PC-3 (cell line): ENCODE results near the gene FAM110A.

Experiments
- EZH2 ChIP-seq: fragments of 300-600 bp; sonication (generic); IDR thresholded peaks from one replicate; pipeline ENCODE4 v1.6.1; 2017; ENCODE audit warnings: antibody characterized with exemption, mild to moderate bottlenecking, low read length; ENCODE audit not compliant: unreplicated experiment
- EZH2phosphoT487 ChIP-seq: fragments of 300-600 bp; sonication (generic); IDR thresholded peaks from 2 replicates; pipeline ENCODE4 v1.6.1; 2018; ENCODE audit warnings: mild to moderate bottlenecking, antibody characterized with exemption, low read length, borderline replicate concordance
- TF ChIP-seq, protein P1 (sequence below): fragments of 300-600 bp; sonication (generic); conservative IDR thresholded peaks from 2 replicates; pipeline ENCODE4 v1.5.1; 2017; ENCODE audit warnings: antibody characterized with exemption, low read depth, mild to moderate bottlenecking, low read length

DNA sequence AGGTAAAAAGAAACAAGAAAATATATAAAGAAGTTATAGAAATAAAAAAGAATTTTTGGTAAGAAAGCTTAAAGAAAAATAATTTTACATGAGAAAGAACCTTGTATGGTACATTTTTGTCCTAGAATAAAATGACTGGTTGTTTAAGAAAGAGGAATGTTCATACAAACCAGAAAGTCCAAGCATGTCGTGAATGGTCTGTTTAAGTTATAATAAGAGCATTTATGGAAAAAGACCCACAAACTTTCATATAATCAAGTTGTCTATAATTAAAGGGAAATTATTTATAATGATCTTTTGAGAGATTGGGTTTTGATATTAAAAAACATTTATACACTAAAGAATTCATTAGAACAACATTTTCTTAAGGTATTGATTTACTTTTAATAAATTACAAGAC, 27.8 kb upstream of the FAM110A start:
- TF ChIP-seq EZH2phosphoT487 (no peak), EZH2 (no peak)
- TF ChIP-seq, protein P1, sequence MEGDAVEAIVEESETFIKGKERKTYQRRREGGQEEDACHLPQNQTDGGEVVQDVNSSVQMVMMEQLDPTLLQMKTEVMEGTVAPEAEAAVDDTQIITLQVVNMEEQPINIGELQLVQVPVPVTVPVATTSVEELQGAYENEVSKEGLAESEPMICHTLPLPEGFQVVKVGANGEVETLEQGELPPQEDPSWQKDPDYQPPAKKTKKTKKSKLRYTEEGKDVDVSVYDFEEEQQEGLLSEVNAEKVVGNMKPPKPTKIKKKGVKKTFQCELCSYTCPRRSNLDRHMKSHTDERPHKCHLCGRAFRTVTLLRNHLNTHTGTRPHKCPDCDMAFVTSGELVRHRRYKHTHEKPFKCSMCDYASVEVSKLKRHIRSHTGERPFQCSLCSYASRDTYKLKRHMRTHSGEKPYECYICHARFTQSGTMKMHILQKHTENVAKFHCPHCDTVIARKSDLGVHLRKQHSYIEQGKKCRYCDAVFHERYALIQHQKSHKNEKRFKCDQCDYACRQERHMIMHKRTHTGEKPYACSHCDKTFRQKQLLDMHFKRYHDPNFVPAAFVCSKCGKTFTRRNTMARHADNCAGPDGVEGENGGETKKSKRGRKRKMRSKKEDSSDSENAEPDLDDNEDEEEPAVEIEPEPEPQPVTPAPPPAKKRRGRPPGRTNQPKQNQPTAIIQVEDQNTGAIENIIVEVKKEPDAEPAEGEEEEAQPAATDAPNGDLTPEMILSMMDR: no peak
